ENCODE data around the gene PAM16.
"Not testable (repeated sequence)": the region's sequence is repeated elsewhere in the genome, so short reads cannot be mapped to it uniquely, and the experiment has no call there.

The PAM16 gene

DNA sequence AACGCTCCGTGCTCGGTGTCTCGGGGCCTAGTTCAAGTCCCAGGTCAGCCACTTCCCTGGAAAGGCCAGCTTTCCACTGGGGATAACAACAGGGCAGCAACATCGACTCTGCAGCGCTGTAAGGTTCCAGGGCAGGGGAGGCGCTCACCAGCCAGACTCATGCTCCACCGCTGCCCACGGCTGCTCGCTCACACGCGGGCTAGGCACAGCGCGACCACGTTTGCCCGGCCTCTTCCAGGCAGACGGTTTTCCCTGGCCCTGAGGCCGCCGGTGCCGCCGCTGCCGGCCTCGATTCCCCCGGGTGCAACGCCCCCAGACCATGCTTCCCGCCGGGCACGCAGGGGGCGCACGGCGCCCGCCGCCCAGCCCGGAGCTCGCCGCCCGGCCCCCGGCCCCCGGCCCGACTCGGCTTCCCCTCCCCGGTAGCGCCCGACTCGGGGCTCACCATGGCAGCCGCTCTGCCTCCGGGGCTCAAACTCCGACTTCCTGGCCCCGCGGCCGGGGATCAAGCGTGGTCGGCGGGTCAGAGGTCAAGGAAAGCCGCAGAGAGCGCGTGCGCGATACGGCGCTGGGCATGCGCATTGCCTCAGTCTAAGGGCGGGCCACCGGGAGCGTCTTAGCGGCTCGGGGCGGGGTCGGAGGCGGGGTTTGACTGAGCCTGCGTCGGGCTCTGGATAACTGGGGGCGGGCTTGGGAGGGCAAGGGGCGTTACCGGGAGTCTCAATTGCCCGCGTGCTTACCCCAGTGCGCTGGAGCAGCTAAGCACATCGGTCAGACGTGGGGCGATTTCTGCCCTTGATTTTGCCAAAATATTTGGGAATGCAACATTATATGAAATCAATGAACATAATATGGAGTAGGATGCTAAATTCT is at the start of gene PAM16:
PAM16 (minus strand) TSS at position 535 of the 873 bp plus-strand sequence; CDS start at position 448, 87 bp downstream.
- peak; percentile 99 for DNase-seq

DNA sequence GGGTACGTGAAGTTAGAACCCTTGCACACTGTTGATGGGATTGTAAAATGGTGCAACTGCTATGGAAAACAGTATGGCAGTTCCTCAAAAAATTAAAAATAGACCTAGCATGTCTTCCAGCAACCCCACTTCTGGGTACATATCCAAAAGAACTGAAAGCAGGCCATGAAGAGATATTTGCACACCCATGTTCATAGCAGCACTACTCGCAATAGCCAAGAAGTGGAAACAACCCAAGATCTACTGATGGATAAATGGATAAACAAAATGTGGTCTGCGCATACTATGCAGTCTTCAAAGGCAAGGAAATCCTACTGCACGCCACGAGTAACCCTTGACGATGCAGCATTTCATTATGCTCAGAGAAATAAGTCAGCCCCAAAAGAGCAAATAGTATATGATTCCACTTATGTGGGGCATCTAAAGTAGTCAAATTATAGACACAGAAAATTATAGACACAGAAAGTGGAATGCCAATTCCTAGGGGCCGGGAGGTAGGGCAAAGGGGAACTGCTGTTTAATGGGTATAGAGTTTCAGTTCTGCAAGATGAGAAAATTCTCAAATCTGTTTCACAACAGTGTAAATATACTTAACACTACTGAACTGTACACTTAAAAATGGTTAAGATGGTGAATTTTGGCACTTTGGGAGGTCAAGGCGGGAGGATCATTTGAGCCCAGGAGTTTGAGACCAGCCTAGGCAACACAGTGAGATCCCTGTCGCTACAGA is 48.0 kb upstream of the PAM16 start:
- no peak for DNase-seq

DNA sequence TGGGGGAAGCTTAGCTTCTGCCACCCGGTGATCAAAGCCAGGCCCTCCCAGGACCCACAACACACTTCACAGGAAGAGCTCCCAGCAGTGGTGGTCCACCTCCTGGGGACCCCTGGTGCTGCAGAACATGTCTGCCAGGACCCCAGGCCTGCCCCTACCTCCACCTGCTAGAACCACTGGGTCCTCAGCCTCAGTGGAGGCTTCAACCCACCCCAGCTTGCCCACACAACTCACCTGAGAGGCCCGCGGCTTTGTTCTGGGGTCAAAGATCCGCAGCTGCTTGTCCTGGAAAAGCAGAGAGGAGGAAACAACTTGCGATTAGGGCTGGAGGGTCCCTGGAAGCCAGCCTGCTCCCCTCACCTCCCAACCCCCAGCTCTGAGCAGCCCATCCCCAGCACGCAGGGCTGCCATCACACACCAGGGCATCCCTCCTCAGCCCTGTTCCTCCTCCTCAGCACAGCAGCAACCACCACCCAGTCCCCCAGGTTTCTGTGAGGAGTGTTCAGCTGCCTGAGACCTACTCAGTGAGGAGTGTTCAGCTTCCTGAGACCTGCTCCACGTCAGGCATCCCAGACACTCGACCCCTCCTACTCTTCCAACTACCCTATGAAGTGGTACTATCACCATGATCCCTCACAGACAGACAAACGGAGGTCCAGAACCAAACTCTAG is 44.1 kb upstream of the PAM16 start:
- no peak for DNase-seq

DNA sequence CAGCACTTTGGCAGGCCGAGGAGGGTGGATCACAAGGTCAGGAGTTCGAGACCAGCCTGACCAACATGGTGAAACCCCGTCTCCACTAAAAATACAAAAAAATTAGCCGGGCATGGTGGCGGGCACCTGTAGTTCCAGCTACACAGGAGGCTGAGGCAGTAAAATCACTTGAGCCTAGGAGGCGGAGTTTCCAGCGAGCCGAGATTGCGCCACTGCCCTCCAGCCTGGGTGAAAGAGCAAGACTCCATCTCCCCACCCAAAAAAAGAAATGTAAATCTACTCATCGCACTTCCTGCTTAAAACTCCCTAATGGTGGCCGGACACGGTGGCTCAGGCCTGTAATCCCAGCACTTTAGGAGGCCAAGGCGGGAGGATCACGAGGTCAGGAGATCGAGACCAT is 42.7 kb upstream of the PAM16 start:
- DNase-seq, result not testable (repeated sequence)

DNA sequence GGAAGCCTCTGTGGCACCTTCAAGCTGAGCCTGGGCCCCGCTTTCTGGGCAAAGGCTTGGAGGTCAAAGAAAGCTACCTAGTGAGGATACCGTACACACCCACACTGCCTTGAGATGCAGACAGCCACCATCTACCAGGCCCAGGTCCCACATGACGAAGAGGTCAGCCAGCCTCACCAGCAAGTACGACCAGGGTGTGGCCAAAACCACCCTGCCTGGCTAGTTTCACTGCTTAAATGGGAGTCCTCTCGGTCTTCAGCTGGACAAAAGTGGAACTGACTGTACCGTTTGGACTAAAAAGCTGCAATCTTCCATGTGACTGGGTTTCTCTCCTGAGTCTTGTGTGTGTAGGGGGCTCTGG is 42.1 kb upstream of the PAM16 start:
- DNase-seq, result no peak

DNA sequence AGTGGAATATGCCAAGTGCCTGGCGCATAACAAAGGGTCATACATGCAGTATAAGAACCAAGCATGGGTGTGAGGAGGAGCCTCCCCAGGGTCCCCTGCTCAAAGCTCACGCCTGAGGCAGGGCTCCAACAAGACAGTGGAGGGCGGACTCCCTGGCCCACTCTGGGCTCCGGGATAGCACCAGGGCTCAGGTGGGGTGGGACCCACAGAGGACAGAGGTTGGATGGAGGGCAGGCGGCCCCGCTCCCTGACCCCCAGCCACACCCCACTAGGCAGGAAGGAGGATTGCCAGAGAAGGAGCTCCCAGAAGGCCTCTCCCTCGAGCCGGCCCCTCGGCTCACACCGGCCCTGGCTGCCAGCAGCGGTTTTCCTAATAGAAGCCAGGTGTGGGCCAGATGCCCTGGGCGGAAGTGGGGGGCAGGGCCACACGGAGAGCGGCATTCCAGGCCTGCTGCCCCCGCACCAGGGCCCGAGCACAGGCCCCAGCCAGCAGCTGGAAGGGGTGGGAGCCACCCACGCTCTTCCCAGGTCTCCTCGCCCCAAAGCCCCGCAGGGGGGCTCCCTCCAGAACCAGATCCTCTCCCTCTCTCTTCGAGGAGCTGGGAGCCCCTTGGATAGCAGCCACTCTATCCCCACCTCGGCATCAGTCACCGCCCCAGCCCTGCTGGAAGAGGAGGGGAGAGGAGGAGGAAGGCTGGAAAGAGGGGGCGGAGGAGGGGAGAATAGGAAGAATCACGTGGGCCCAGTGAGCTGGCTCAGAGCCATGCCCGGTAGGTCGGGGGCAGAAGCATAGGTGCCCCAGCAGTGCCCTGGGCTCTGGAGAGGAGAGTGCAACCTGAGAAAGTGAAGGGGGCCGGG is 41.5 kb upstream of the PAM16 start:
- DNase-seq, result no peak

DNA sequence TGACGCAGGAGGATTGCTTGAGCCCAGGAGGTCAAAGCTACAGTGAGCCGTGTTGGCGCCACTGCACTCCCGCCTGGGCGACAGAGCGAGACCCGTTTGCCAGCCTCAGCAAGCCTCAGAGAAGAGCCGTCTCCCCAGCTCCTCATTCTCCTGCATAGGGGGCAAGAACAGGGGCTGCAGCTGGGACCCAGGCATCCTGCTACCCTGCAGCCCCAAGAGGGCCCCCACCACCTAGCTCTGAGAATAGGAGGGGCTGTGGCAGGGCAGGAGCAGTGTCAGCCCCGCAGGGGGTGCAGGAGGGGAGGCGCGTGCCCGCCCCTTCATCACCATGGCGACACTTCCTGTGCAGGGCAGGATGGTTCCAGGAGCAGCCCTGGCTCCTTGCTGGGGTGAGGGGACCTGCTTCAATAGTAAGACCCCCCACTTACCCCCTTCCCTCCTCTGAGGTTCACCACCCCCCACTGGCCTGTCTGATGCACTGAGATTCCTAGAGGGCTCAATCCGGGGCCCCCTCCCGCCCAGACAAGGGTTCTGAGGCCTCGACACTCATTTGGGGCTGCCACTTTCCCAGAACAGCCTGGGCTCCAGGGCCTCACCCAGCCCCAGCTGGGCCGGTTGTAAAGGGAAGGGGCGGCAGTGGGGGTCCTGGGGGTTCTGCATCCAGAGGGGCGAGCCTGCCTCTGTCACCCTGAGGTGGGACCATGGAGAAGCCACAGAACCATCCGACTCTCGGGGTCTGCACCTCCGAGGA is 40.7 kb upstream of the PAM16 start:
- DNase-seq, result no peak

DNA sequence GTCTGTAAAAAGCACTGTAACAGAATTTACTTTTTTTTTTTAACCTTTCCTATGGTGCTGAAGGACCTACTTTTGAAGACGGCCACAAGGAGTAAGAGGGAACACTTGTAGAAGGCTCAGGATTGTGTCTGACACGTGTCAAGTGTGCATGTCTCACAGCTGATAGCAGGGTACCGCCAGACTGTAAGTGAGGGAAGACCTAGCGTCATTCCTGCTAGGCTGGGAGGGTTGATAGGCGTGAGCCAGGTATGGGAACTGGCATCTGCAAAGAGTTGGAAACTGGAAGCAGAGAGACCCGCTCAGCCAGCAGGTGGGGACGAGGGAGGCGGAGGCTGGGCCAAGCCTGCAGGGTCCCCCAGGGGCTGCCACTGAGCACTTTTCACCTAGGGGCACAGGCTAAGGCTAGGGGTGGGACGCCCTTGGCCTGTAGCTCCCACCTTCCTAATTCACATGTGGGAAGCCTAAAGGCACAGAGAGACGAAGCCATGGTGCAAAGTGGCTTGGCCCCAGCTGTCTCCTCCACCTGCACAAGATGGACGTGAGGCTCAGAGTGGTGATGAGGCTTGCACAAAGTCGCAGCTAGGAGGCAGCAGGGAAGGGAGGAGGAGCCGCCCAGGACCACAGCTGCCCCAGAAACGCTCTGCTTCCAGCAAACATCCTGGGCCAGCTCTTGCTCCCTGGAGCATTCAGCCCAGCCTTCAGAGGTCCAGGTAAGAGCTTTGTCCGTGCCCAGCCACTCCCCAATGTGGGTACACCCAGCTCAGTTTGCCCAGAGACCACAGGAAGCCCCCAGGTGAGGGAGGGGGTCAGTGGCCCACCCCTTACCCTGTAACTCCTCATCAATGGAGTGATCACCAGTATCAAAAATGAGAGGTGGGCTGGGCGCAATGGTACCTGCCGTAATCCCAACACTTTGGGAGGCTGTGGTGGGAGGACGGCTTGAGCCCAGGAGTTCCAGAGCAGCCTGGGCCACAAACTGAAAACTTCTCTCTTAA is 39.4 kb upstream of the PAM16 start:
- DNase-seq, result no peak

DNA sequence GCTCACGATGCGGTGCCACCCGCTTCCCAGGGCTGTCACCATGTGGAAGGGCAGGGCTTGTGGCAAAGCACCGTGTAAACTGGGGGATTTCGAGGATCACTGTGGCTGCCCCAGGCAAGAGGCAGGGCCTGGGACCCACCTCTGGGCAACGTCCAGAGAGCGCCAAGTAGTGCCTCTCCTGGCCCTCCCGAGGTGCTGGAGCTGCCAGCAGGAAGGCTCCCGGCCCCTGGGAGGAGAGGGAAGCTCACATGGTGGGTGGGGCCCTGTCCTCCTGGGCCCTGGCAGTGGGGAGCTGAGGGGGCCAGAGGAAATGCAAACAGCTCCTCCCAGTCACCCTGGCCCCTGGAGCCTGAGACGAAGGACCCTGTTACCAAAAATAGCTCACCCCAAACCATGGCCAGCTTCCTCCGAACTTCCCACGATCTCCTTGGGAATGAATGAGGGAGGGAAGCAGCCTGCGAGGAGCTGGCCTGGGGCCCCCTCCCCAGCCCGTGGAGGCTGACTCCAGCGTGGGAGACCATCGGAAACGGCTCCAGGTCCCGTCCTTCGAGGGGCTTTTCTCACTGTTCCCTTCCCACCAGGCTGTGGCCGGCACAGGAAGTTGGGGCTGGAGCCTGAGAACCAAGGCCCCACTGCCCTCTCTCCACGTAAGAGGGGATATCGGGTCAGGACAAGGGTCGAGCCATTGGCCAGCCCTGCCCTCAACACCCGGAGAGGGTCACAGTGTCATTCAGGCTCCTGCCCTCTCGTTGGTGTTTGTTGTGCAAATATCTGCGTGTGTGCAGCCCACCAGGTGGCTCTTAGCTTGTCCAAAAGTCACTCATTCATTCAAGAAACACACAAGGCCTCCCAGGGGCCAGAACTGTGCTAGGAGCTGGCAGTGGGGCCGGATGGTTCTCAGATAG is 38.2 kb upstream of the PAM16 start:
- DNase-seq, result no peak

DNA sequence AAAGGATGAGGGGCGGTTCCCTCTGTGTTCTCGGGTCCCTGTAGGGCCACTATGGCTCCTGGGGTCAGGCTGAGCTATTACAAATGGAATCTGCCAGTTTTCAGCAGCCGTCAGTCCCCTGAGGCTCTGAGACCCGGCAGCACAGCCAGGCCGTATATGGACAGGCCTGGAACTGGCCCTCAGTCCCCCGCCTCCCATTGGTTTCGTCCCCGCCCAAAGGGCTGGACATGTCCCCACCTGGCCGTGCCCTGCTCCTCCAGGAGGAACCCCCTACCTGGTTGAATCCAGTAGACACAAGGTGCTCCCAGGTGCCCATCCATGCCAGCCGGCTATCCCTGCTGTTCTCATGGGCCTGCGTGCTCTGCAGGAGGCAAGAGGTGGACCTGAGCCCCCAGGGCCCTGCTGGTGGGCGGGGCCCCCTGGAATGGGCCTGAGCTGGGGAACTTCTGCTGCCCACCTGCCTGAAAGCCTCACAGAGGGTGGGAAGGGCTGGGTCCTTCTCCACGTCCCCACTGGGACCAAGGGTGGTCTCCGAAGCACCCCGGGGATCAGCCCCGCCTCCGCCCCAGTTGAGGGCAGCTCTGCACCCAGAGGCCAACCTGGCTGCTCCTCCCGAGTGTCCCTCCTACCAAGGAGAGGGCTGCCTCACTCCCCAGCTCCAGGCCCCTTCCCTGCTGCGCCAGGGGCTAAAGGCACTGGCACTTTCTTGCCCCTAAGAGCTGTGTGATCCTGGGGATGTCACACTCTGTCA is 37.3 kb upstream of the PAM16 start:
- DNase-seq, result no peak

DNA sequence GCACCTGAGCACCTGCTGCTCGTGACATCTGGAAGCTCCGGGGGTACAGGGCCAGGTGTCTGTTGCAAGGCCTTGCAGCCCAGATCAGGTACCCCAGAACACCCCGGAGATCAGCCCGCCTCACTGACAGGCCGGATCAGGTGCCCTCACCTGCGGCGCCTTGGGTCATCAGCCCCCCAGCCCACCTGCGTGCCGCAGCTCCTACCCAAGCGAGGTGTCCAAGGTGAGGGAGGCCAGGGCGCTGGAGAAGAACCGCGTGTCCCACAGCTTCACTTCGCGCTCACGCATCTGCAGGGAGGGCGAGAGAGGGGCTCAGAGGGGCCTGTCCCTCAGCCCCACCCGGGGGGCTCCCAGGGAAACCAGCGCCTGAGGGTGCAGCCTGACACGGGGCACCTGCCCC is 36.7 kb upstream of the PAM16 start:
- no peak for DNase-seq

DNA sequence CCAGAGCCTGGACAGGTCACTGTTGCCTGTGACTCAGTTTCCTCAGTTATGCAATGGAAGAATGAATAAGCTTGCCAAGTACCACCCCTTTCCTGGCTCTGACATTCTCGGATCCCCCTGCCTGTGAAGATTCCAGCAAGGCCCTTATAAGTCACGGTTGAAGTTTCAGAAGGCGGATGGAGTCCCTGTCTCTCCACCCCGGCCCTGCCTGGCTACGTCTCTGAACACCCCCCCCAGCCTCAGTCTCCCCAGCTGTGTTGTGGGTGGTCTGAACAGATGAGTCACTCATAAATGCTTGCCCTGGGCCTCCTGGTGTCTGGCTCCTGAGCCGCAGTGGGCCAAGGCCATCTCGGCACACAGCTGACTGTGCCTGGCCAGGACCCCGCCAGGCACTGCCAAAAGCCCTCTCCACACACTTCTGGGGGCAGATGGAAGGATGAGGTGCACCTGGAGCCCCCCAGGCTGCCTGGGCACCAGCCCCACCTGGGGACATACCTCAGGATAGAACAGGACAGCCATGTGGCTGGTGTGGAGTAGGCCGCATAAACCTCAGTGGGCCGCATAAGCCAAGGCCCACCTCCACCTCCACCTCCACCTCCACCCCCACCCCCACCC is 35.9 kb upstream of the PAM16 start:
- no peak for DNase-seq

DNA sequence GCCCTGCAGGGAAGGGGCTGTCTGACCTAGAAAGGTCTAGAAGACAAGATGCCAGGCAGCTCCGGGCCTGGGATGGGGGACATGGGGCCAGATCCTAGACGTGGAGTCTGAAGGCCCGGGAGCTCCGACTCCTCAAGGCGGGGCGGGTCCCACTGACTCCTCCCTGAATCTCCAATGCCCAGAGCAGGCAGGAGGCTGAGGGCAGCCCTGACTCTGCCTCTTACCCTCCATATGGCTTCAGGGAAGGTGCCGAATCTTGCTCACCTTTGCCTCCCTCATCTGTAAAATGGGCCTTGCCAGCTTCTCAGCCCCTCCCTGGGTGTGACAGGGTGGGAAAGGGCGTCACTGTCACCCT is 35.3 kb upstream of the PAM16 start:
- DNase-seq, result no peak

DNA sequence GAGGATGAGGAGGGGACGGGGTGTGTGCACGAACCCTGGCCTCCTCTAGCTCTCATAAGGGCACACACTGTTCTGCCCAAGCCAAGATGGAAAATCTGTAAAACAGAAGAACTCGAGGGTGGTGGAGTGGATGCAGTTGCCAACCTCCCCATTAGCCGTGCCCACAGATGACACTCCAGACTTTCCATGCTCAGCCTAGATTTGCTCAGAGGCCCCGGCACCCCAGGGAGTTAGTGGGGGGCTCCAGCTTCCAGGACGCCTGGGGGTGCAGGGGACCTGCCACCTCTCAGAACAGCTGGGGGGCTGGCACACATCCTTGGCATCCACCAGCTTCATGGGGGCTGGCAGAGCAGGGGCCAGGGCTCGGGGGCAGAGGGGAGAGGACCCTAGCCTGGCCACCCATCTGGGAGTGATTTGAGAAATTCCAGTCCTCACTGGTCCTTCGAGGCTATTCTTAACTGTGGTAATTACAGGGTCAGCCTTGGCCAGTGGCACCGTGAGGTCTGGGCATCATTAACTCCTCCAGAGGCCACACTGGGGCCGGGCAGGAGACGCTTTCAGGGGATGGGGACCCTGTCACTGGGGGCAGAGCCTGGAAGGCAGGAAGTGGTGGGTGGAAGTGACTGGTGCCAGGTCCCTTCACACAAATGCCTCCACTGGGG is 34.8 kb upstream of the PAM16 start:
- no peak for DNase-seq

DNA sequence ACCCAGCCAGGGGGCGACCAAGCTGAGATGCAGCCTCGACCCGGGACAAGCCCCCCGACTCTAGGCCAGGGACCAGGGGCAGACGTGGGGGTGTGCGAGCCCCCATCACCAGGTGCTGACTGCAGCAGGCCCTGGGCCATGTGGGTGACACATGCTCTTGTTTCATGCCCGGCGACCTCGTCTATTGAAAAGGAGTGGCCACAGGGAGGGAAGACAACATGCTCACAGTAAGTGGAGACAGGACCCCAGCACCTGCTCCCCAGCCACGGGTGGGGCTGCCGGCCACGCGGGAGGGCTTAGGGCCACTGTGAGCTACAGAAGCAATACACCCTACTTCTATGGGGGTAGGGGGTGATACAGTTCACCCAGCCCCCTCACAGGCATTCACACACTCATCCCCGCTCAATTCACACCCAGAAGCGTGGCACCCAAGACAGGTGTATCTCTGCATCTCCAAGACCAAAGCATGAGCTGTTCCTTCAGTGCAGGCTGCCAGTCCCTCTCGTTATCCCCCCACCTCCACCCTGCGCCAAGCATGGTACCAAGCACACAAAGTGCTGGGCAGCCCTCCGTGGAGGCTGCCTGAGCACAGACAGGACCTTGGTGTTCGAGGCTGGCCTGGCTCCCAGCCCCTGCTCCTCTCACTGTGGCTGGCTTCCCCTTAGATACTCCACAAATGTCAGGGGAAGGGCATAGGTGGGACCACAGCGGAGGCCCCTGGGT is 34.1 kb upstream of the PAM16 start:
- DNase-seq, result no peak

DNA sequence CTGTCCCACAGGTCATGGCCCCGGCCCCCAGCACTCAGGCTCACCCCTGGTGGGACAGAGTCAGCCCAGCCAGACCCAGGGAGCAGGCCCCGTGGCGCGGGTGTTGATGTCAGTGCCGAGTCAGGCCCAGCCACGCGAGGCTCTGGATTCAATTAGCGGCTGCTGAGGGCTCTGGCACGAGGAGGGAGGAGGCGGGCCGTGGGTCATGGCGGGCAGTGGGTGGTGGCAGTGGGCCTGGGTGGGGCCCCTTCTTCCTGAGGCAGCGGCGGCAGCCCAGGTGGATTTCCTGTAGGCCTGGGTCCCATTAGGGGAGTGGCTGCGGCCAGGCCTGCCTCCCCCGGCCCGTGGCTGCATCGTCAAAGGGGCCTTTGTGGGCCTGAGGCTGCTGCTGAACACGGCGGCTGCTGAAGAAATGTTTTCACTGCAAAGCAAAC is 33.4 kb upstream of the PAM16 start:
- no peak for DNase-seq

All from activated CD4-positive, alpha-beta T cell treated with anti-CD3 and anti-CD28 coated beads, Interleukin-2, amount 50 U/mL, for 16 hours (primary cell).